LoVo (cell line): ENCODE measurements around the gene MASP2.
"Not testable (repeated sequence)": the region's sequence is repeated elsewhere in the genome, so short reads cannot be mapped to it uniquely, and the experiment has no call there.

Experiments used
- DNase-seq: peaks from one replicate; pipeline ENCODE4 v3.0.0-alpha.2; 2016; ENCODE audit warnings: low spot score

MASP2 gene

GRCh38 chr1:11037740-11038182 is 9.3 kb downstream of the MASP2 start:
- peak; percentile 86 for DNase-seq

GRCh38 chr1:11037019-11037739 is 9.9 kb downstream of the MASP2 start:
- not testable (repeated sequence) for DNase-seq

- DNase-seq = no peak
These were observed 15.3 kb downstream of the MASP2 start for GRCh38 chr1:11031624-11032262.

GRCh38 chr1:11030865-11031264 is 16.2 kb downstream of the MASP2 start:
- DNase-seq = no peak

- DNase-seq = no peak
These were observed 19.0 kb downstream of the MASP2 start for GRCh38 chr1:11028018-11028417.

- no peak for DNase-seq
These were observed 19.7 kb downstream of the MASP2 start for GRCh38 chr1:11027316-11027715.

- DNase-seq = no peak
These were observed 20.1 kb downstream of the MASP2 start for GRCh38 chr1:11026903-11027302.

- no peak for DNase-seq
These were observed 21.0 kb downstream of the MASP2 start for GRCh38 chr1:11026052-11026451.

- no peak for DNase-seq
These were observed 21.4 kb downstream of the MASP2 start for GRCh38 chr1:11025618-11026017.

GRCh38 chr1:11024874-11025203 is 22.2 kb downstream of the MASP2 start:
- DNase-seq = no peak

- DNase-seq = no peak
These were observed 22.7 kb downstream of the MASP2 start for GRCh38 chr1:11024154-11024873.

GRCh38 chr1:11023201-11023600 is 23.8 kb downstream of the MASP2 start:
- no peak for DNase-seq

GRCh38 chr1:11019971-11020370 is 27.1 kb downstream of the MASP2 start:
- DNase-seq = no peak

GRCh38 chr1:11019358-11019757 is 27.7 kb downstream of the MASP2 start:
- DNase-seq = not testable (repeated sequence)

GRCh38 chr1:11013160-11013531 is 33.9 kb downstream of the MASP2 start:
- DNase-seq = peak; percentile 38

- DNase-seq = peak; percentile 91
These were observed 34.5 kb downstream of the MASP2 start, which contains the start of gene TARDBP for GRCh38 chr1:11012260-11013159. Gene TARDBP, plus strand, starts transcription at chr1:11012654. Its CDS starts 1,074 bp downstream, at chr1:11013728.

GRCh38 chr1:11000526-11000925 is 46.5 kb downstream of the MASP2 start:
- no peak for DNase-seq

GRCh38 chr1:10996100-10996499 is 50.9 kb downstream of the MASP2 start:
- no peak for DNase-seq

- DNase-seq = no peak
These were observed 54.2 kb downstream of the MASP2 start for GRCh38 chr1:10992864-10993263.

GRCh38 chr1:10992004-10992403 is 55.0 kb downstream of the MASP2 start:
- DNase-seq = not testable (repeated sequence)

- no peak for DNase-seq
These were observed 56.2 kb downstream of the MASP2 start for GRCh38 chr1:10990828-10991227.

GRCh38 chr1:10989920-10990516 is 57.0 kb downstream of the MASP2 start:
- not testable (repeated sequence) for DNase-seq
